Heart right ventricle (tissue), 16 donors: ENCODE measurements around the gene C11orf58. TPM values are rescaled to one million over a fixed set of nuclear protein-coding genes. Genes with fewer than 3 reads are reported as not detected.
A peak's percentile ranks its signal among the peaks of the same experiment; 100 is the strongest.

Experiments used
- ATAC-seq, 8 donors: fragments of 200-7000 bp; cut with Tn5 transposase; one replicate each; pipeline ENCODE4 v1.9.1; 2020; ENCODE audit warnings: mild to moderate bottlenecking in 8 of 8, moderate library complexity in 8 of 8, moderate number of reproducible peaks in 1 of 8
- DNase-seq, 2 donors: peaks; one replicate each; pipeline ENCODE4 v3.0.0-alpha.2; 2020
- H3K27ac ChIP-seq, 10 donors: fragments of 200-600 bp; sonication (generic) in 2 of 10; one replicate each; pipeline versions ENCODE4 v1.5.0 to v1.8.0; 2020 to 2022; ENCODE audit warnings: mild to moderate bottlenecking in 3 of 10
- H3K27me3 ChIP-seq, 7 donors: fragments of 200-600 bp; one replicate each; pipeline ENCODE4 v1.8.0; 2021 to 2022; ENCODE audit warnings: mild to moderate bottlenecking in 2 of 7
- H3K36me3 ChIP-seq, 9 donors: fragments of 200-600 bp; sonication (generic) in 1 of 9; one replicate each; pipeline versions ENCODE4 v1.5.0 to v1.8.0; 2020 to 2022; ENCODE audit warnings: mild to moderate bottlenecking in 2 of 9
- H3K4me1 ChIP-seq, 9 donors: fragments of 200-600 bp; sonication (generic) in 1 of 9; one replicate each; pipeline versions ENCODE4 v1.5.0 to v1.8.0; 2020 to 2022; ENCODE audit warnings: mild to moderate bottlenecking in 4 of 9
- H3K4me3 ChIP-seq, 10 donors: fragments of 200-600 bp; sonication (generic) in 2 of 10; one replicate each; pipeline versions ENCODE4 v1.5.0 to v1.8.0; 2020 to 2022; ENCODE audit warnings: mild to moderate bottlenecking in 7 of 10, moderate library complexity in 2 of 10
- H3K9me3 ChIP-seq, 11 donors: fragments of 200-600 bp in 10 of 11; sonication (generic) in 2 of 11; one replicate each; pipeline versions ENCODE4 v1.5.0 to v1.8.0; 2013 to 2022; ENCODE audit warnings: mild to moderate bottlenecking in 2 of 11, control low read depth in 1 of 11, moderate library complexity in 1 of 11
- CTCF ChIP-seq, 9 donors: fragments of 200-600 bp; sonication (generic) in 2 of 9; IDR thresholded peaks; one replicate each; pipeline versions ENCODE4 v1.5.0 to v1.8.0; 2021 to 2022; ENCODE audit warnings: antibody characterized with exemption in 9 of 9, mild to moderate bottlenecking in 5 of 9, moderate library complexity in 1 of 9
- WGBS, 2 donors: extraction: QIAGEN DNeasy Blood & Tissue Kit; methylation state at CpG; one replicate each; pipeline ENCODE4 v1.1.7; 2013; ENCODE audit warnings: inconsistent platforms in 1 of 2; 5-methylcytosine and 5-hydroxymethylcytosine counted together
- intact Hi-C, 10 donors: fragments of 100-400 bp; cut with DNase I; formaldehyde crosslinking; loops; one replicate each; pipeline versions ENCODE4 v1.11.1 to v1.14.2; 2022
- polyA plus RNA-seq, 2 donors: library from polyadenylated mRNA; stranded (reverse); fragments of 200-250 nt; gene quantifications; one replicate each; pipeline ENCODE4 v1.2.3, GENCODE V29; 2013
- total RNA-seq, 10 donors: library from RNA; stranded (reverse); fragmentation: NEBNext Ultra II Directional in 3 of 10; extraction: Animal tissue kit (Norgen Biotek cat#: 25700) in 3 of 10; gene quantifications; one replicate each; pipeline versions ENCODE4 v1.2.1 to v1.2.4, GENCODE V29; 2021 to 2023
- donor health status: Arrhythmogenic right ventricular cardiomyopathy.
- donor health status: ischemic (EF 13 %, LVEDD 7.1; RV severe dilation, severe dysfunction).
- donor health status: healthy with polysubstance abuse.
- donor health status: DM: no; HTN: yes; CAD: no.
- donor health status: DM: no; HTN: no; CAD: no.
- donor health status: ischemic (EF 25% LVEDD 6.9; RV normal size, moderate dysfunction).
- donor health status: ischemic (EF 25% LVEDD 5.7; RV mildly dilated, moderate dysfunction).
- donor health status: healthy.
- donor health status: DM: yes; HTN: yes; CAD: no.
- donor health status: Ischemic cardiomyopathy.
- donor health status: ischemic (EF 35%, LVEDD 5.7; RV mildly dilated, moderate dysfunction).
- donor health status: nonischemic (EF 11% LVEDD 7.7; RV severe dilation, severe dysfunction).
- donor health status: DM: yes; HTN: yes; CAD: no.
- donor health status: PGD.
- donor health status: ischemic (EF 29% LVEDD 5.4; RV normal size, mild dysfunction).
- donor health status: nonischemic (EF 23%, LVEDD 6.1; RV moderate dilation, normal function).

Gene C11orf58
- total and polyA plus RNA-seq, 12 donors: 70.2 to 141 (median 107) TPM

GRCh38 chr11:16722581-16723344, 15.7 kb upstream of the C11orf58 start:
- ATAC-seq (no peak), DNase-seq (no peak)
- no peaks in the 10 kb centered on the region for H3K27me3 ChIP-seq
- H3K4me3 ChIP-seq: no peak overlapping the region
- H3K36me3 ChIP-seq: no peaks in the 10 kb centered on the region
- intact Hi-C loops: no loop called here
- H3K9me3 ChIP-seq: no peaks in the 10 kb centered on the region
- H3K27ac ChIP-seq: no peak overlapping the region
- no peak for TF ChIP-seq CTCF (IDR thresholded peaks at IDR 0.05)
- 77 to 89% methylated on average over 3 of the region's 3 CpGs for WGBS, 2 donors
- H3K4me1 ChIP-seq: no peaks in the 10 kb centered on the region

- Histone ChIP-seq H3K4me3 (no peak overlapping the region), H3K27ac (no peak overlapping the region), H3K36me3 (no peaks in the 10 kb centered on the region), H3K4me1 (no peaks in the 10 kb centered on the region), H3K9me3 (no peaks in the 10 kb centered on the region), H3K27me3 (no peaks in the 10 kb centered on the region)
- no peak for ATAC-seq
- DNase-seq: no peak
- WGBS, 2 donors: 80 to 85% methylated on average over 3 of the region's 3 CpGs
- intact Hi-C loops: no loop called here
- no peak for TF ChIP-seq CTCF (IDR thresholded peaks at IDR 0.05)
These were observed 10.6 kb upstream of the C11orf58 start for GRCh38 chr11:16727806-16728205.

- DNase-seq (no peak), ATAC-seq (peak in 5 of 8 donors; percentile 2 to 20 (median 13))
- 0 to 1% methylated on average over 6 of the region's 6 CpGs for WGBS, 2 donors
- no peaks in the 10 kb centered on the region for H3K27me3 ChIP-seq
- H3K4me3 ChIP-seq: peak overlapping the region; percentile 60 to 93 (median 84)
- H3K9me3 ChIP-seq: no peaks in the 10 kb centered on the region
- peaks cover 0 to 40% (median 33%) of the 10 kb centered on the region in 9 donors for H3K4me1 ChIP-seq
- TF ChIP-seq CTCF (IDR thresholded peaks at IDR 0.05): no peak
- H3K36me3 ChIP-seq: peaks cover 0 to 16% (median 0%) of the 10 kb centered on the region in 9 donors
- intact Hi-C loops: no loop called here
- H3K27ac ChIP-seq: peak overlapping the region; percentile 80 to 98 (median 94)
These were observed 642 bp upstream of the C11orf58 start for GRCh38 chr11:16737818-16738192.

- Histone ChIP-seq H3K36me3 (peaks cover 0 to 21% (median 0%) of the 10 kb centered on the region in 9 donors), H3K4me1 (peaks cover 0 to 54% (median 42%) of the 10 kb centered on the region in 9 donors), H3K27ac (peak overlapping the region; percentile 80 to 98 (median 94)), H3K4me3 (peak overlapping the region; percentile 60 to 93 (median 84)), H3K27me3 (no peaks in the 10 kb centered on the region), H3K9me3 (no peaks in the 10 kb centered on the region)
- DNase-seq: no peak
- intact Hi-C loops: no loop called here
- no peak for TF ChIP-seq CTCF (IDR thresholded peaks at IDR 0.05)
- 1 to 3% methylated on average over 32 of the region's 32 CpGs for WGBS, 2 donors
- ATAC-seq: peak in 5 of 8 donors; percentile 2 to 20 (median 5)
These were observed 734 bp downstream of the C11orf58 start for GRCh38 chr11:16738947-16739815.
